K562 (cell line): ENCODE measurements around the gene ATXN10. TPM values are rescaled to one million over a fixed set of nuclear protein-coding genes. Genes with fewer than 3 reads are reported as not detected.

Source experiments
- ATAC-seq: fragments of 200-7000 bp; cut with Tn5 transposase; 3 replicates; pipeline ENCODE4 v1.9.1; 2020; ENCODE audit warnings: moderate library complexity
- BruUV-seq: library from RNA; stranded (reverse); fragments of 400-500 nt; replicated peaks from 2 replicates; lab custom pipeline; 2021; lab: Mats Ljungman, UMichigan
- CTCF ChIA-PET: fragments of 300-600 bp; formaldehyde crosslinking; extraction: SDS; loops from one replicate; lab custom pipeline; 2021; ENCODE audit warnings: low intra/inter-chr PET ratio; lab: Yijun Ruan, JAX
- POLR2A ChIA-PET: fragments of 300-600, 350-650 bp; sonication (Branson Sonifier 250); formaldehyde crosslinking; extraction: SDS; loops from one replicate; lab custom pipeline; 2021; ENCODE audit warnings: antibody characterized with exemption, inconsistent platforms; lab: Yijun Ruan, JAX
- DNase-seq, 4 experiments: peaks; one replicate each; pipeline versions ENCODE4 v3.0.0 to v3.0.0-alpha.2; 2011 to 2018; ENCODE audit warnings: low spot score in 3 of 4, mixed read lengths in 3 of 4; ENCODE audit errors: extremely low read depth in 1 of 4
- FAIRE-seq: peaks from 2 replicates; lab custom pipeline; 2011; peaks lifted over from hg19 to GRCh38; lab: Jason Lieb, UNC
- H2AFZ ChIP-seq: 2 replicates; pipeline ENCODE4 v1.6.0; 2011; ENCODE audit warnings: low read depth, low read length, control low read depth, inconsistent platforms
- H3K27ac ChIP-seq: fragments of 200-600 bp; 3 replicates; pipeline ENCODE4 v1.8.0; 2011; ENCODE audit warnings: low read depth, mild to moderate bottlenecking, control low read depth, inconsistent platforms, low read length, moderate library complexity, mixed read lengths; ENCODE audit errors: extremely low read depth
- H3K27me3 ChIP-seq, 2 experiments: fragments of 300-600 bp in 1 of 2; 2 replicates in 1 of 2; 3 replicates in 1 of 2; pipeline versions ENCODE4 v1.6.0 to v1.8.0; 2011; ENCODE audit warnings: inconsistent platforms in 2 of 2, low read length in 2 of 2, mild to moderate bottlenecking in 1 of 2, mixed read lengths in 1 of 2, moderate library complexity in 1 of 2; ENCODE audit not compliant: control insufficient read depth in 2 of 2, insufficient read depth in 2 of 2
- H3K36me3 ChIP-seq: fragments of 300-600 bp; 3 replicates; pipeline ENCODE4 v1.8.0; 2011; ENCODE audit warnings: mild to moderate bottlenecking, low read length, inconsistent platforms; ENCODE audit not compliant: control insufficient read depth, insufficient read depth
- H3K4me1 ChIP-seq, 2 experiments: fragments of 200-600 bp in 1 of 2; replicated peaks in 1 of 2; 2 replicates in 1 of 2; 3 replicates in 1 of 2; pipeline versions ENCODE4 v1.5.1 to v1.8.0; 2011; ENCODE audit warnings: inconsistent platforms in 2 of 2, low read length in 2 of 2, mild to moderate bottlenecking in 1 of 2, mixed read lengths in 1 of 2, moderate library complexity in 1 of 2; ENCODE audit not compliant: control insufficient read depth in 2 of 2, insufficient read depth in 2 of 2
- H3K4me2 ChIP-seq: 2 replicates; pipeline ENCODE4 v1.6.1; 2011; ENCODE audit warnings: low read length, control low read depth, inconsistent platforms, mixed read lengths; ENCODE audit not compliant: insufficient read depth
- H3K4me3 ChIP-seq: fragments of 200-600 bp; sonication (generic), shearing (Covaris generic); 2 replicates; pipeline ENCODE4 v1.5.1; 2016; ENCODE audit warnings: control low read depth, inconsistent platforms
- H3K79me2 ChIP-seq: fragments of 200-600 bp; 3 replicates; pipeline ENCODE4 v1.8.0; 2011; ENCODE audit warnings: low read length, inconsistent platforms; ENCODE audit not compliant: control insufficient read depth, insufficient read depth
- H3K9ac ChIP-seq, 2 experiments: 2 replicates each; pipeline versions ENCODE4 v1.6.0 to v1.6.1; 2011; ENCODE audit warnings: low read depth in 2 of 2, low read length in 2 of 2, control low read depth in 1 of 2, inconsistent platforms in 1 of 2, mild to moderate bottlenecking in 1 of 2, mixed read lengths in 1 of 2; ENCODE audit not compliant: insufficient read depth in 1 of 2
- H3K9me1 ChIP-seq: one replicate; pipeline ENCODE4 v1.6.0; 2011; ENCODE audit warnings: inconsistent platforms, mild to moderate bottlenecking, low read length, moderate library complexity; ENCODE audit not compliant: control insufficient read depth, insufficient read depth
- H3K9me3 ChIP-seq: replicated peaks from 2 replicates; pipeline ENCODE4 v1.5.1; 2011; ENCODE audit warnings: low read depth, low read length, inconsistent platforms; ENCODE audit not compliant: control insufficient read depth, insufficient read depth
- H4K20me1 ChIP-seq: replicated peaks from 2 replicates; pipeline ENCODE4 v1.6.1; 2011; ENCODE audit warnings: low read length, inconsistent platforms, mixed read lengths; ENCODE audit not compliant: control insufficient read depth, insufficient read depth
- KDM1A ChIP-seq, 2 experiments: fragments of 450-650 bp; IDR thresholded peaks; 2 replicates each; pipeline ENCODE4 v1.6.1; 2016; ENCODE audit warnings: mild to moderate bottlenecking in 2 of 2
- RFX7 ChIP-seq: fragments of 250-450 bp; sonication (Bioruptor Pico); IDR thresholded peaks from 2 replicates; pipeline ENCODE4 v1.5.1; 2021; ENCODE audit warnings: mild to moderate bottlenecking
- SETDB1 ChIP-seq: IDR thresholded peaks from one replicate; pipeline ENCODE4 v1.6.1; 2012; ENCODE audit warnings: low read length, control low read depth, inconsistent platforms
- SNRNP70 ChIP-seq: fragments of 200-400 bp; formaldehyde crosslinking; optimal IDR thresholded peaks from 2 replicates; pipeline ENCODE3; 2017; ENCODE audit warnings: low read depth, low read length
- SP1 ChIP-seq: sonication (generic); formaldehyde crosslinking; IDR thresholded peaks from 2 replicates; pipeline ENCODE4 v1.8.1; 2022; ENCODE audit warnings: mild to moderate bottlenecking, missing genetic modification reagents
- ZKSCAN3 ChIP-seq: fragments of 250-450 bp; sonication (Bioruptor Pico); IDR thresholded peaks from 2 replicates; pipeline ENCODE4 v1.4.0; 2020
- WGBS: fragments of 100-300 bp; shearing (Covaris generic); methylation state at CpG from one replicate; pipeline ENCODE4 v1.1.6; 2016; ENCODE audit warnings: low coverage, mixed read lengths; ENCODE audit not compliant: insufficient coverage; ENCODE audit errors: missing lambda C conversion rate; 5-methylcytosine and 5-hydroxymethylcytosine counted together
- in situ Hi-C: fragments of 300-500 bp; cut with MboI; formaldehyde crosslinking; loops from 4 replicates; pipeline ENCODE4 v1.15.0; 2018; ENCODE audit warnings: inconsistent platforms, mixed read lengths
- intact Hi-C: fragments of 100-400 bp; cut with micrococcal nuclease; formaldehyde crosslinking; loops from 2 replicates; pipeline ENCODE4 v1.14.2; 2022
- polyA plus RNA-seq, 8 experiments: library from polyadenylated mRNA; depleted of rRNA in 4 of 8; stranded (reverse) in 5 of 8; unstranded in 3 of 8; fragments of >200 nt; fragmentation: Nextera tagmentation in 2 of 8; fragmentation: Illumina TruSeq in 1 of 8; extraction: Ambion mirVana in 2 of 8; extraction: Trizol in 1 of 8; gene quantifications; 2 replicates each; pipeline versions ENCODE4 v1.2.1 to v1.2.3, GENCODE V29; 2011 to 2014; ENCODE audit warnings: inconsistent platforms in 1 of 8, missing spikeins in 1 of 8
- total RNA-seq, 7 experiments: library from RNA; depleted of rRNA in 6 of 7; stranded (reverse); fragments of >200 nt in 6 of 7; fragmentation: Illumina TruSeq in 2 of 7; extraction: Trizol in 2 of 7; gene quantifications; 2 replicates each; pipeline versions ENCODE4 v1.2.1 to v1.2.3, GENCODE V29; 2011 to 2021; ENCODE audit warnings: low replicate concordance in 1 of 7
- TF ChIP-seq, protein P1 (sequence below): sonication (generic); formaldehyde crosslinking; IDR thresholded peaks from 2 replicates; pipeline ENCODE4 v1.8.1; 2023; ENCODE audit warnings: mild to moderate bottlenecking, missing genetic modification reagents

ATXN10 gene
- total and polyA plus RNA-seq, 9 of the 15 experiments (the other 6 are each of a cell fraction or from before 2014, with no cell fraction given) = 11.5 to 190 (median 33.6) TPM

GRCh38 chr22:45677063-45677462 is 5.4 kb downstream of the ATXN10 start:
- no peak overlapping the region for H3K4me3 ChIP-seq
- H2AFZ ChIP-seq = no peak overlapping the region
- DNase-seq (no peak), FAIRE-seq (no peak), ATAC-seq (no peak)
- H3K4me1 ChIP-seq = peaks cover 7 to 18% of the 10 kb centered on the region in 2 experiments; a peak in 4 of 5 replicates
- no peaks in the 10 kb centered on the region for H3K9me1 ChIP-seq
- TF ChIP-seq RFX7 (CRISPR knock-in tag) (no peak), SP1 (no peak), ZKSCAN3 (CRISPR knock-in tag) (no peak), KDM1A (IDR thresholded peaks at IDR 0.05) (no peak), SETDB1 (no peak), SNRNP70 (no peak)
- TF ChIP-seq, protein P1, sequence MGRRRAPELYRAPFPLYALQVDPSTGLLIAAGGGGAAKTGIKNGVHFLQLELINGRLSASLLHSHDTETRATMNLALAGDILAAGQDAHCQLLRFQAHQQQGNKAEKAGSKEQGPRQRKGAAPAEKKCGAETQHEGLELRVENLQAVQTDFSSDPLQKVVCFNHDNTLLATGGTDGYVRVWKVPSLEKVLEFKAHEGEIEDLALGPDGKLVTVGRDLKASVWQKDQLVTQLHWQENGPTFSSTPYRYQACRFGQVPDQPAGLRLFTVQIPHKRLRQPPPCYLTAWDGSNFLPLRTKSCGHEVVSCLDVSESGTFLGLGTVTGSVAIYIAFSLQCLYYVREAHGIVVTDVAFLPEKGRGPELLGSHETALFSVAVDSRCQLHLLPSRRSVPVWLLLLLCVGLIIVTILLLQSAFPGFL (CRISPR knock-in tag) = no peak
- peaks cover 13% of the 10 kb centered on the region; the same call in 1 of the 2 replicates for H4K20me1 ChIP-seq
- BruUV-seq = no TSS peak
- CTCF ChIA-PET = no interaction called here
- H3K4me2 ChIP-seq = no peak overlapping the region
- peaks cover 5% of the 10 kb centered on the region; the same call in 2 of the 3 replicates for H3K36me3 ChIP-seq
- no peaks in the 10 kb centered on the region for H3K9me3 ChIP-seq
- intact Hi-C loops (no loop called here), in situ Hi-C loops (no loop called here)
- H3K79me2 ChIP-seq = peaks cover 62% of the 10 kb centered on the region
- 70% methylated on average over 1 of the region's 1 CpG for WGBS
- H3K27me3 ChIP-seq = no peaks in the 10 kb centered on the region
- no peak overlapping the region for H3K9ac ChIP-seq
- H3K27ac ChIP-seq = no peak overlapping the region
- POLR2A ChIA-PET = no interaction called here
